NCI-H2196 (cell line): Measurements from ENCODE around the gene SV2B.
"Not testable (repeated sequence)": the region's sequence is repeated elsewhere in the genome, so short reads cannot be mapped to it uniquely, and the experiment has no call there.

ENCODE experiments used
- DNase-seq: peaks from one replicate; lab custom pipeline; 2025; ENCODE audit not compliant: unreplicated experiment; lab: John Stamatoyannopoulos, UW

Gene SV2B

GRCh38 chr15:91304210-91304609 lies 204.2 kb downstream of the SV2B start:
- no peak for DNase-seq

GRCh38 chr15:91304786-91305185 lies 204.7 kb downstream of the SV2B start:
- DNase-seq, result no peak

GRCh38 chr15:91306144-91306543 lies 206.1 kb downstream of the SV2B start:
- DNase-seq, result no peak

- DNase-seq, result no peak
These were observed 207.5 kb downstream of the SV2B start for GRCh38 chr15:91307601-91308000.

GRCh38 chr15:91308199-91308598 lies 208.1 kb downstream of the SV2B start:
- DNase-seq, result no peak

GRCh38 chr15:91308855-91309254 lies 208.8 kb downstream of the SV2B start:
- DNase-seq, result no peak

GRCh38 chr15:91311986-91312385 lies 211.9 kb downstream of the SV2B start:
- no peak for DNase-seq

GRCh38 chr15:91316126-91316525 lies 216.1 kb downstream of the SV2B start:
- no peak for DNase-seq

- no peak for DNase-seq
These were observed 218.5 kb downstream of the SV2B start for GRCh38 chr15:91318516-91318915.

- DNase-seq, result no peak
These were observed 218.9 kb downstream of the SV2B start for GRCh38 chr15:91318931-91319330.

- DNase-seq, result no peak
These were observed 219.5 kb downstream of the SV2B start for GRCh38 chr15:91319371-91320059.

GRCh38 chr15:91320101-91320500 lies 220.0 kb downstream of the SV2B start:
- no peak for DNase-seq

GRCh38 chr15:91329914-91330313 lies 229.9 kb downstream of the SV2B start:
- DNase-seq, result no peak

GRCh38 chr15:91331581-91331980 lies 231.5 kb downstream of the SV2B start:
- DNase-seq, result no peak

GRCh38 chr15:91335702-91336101 lies 235.6 kb downstream of the SV2B start:
- DNase-seq, result no peak

GRCh38 chr15:91336687-91337086 lies 236.6 kb downstream of the SV2B start:
- DNase-seq, result no peak

GRCh38 chr15:91338766-91339165 lies 238.7 kb downstream of the SV2B start:
- DNase-seq, result no peak

GRCh38 chr15:91342097-91342496 lies 242.0 kb downstream of the SV2B start:
- DNase-seq, result no peak

- DNase-seq, result not testable (repeated sequence)
These were observed 244.9 kb downstream of the SV2B start for GRCh38 chr15:91344912-91345311.

- no peak for DNase-seq
These were observed 245.7 kb downstream of the SV2B start for GRCh38 chr15:91345736-91346135.

- DNase-seq, result no peak
These were observed 246.2 kb downstream of the SV2B start for GRCh38 chr15:91346259-91346658.

- no peak for DNase-seq
These were observed 248.9 kb downstream of the SV2B start for GRCh38 chr15:91348752-91349500.
